Testis (tissue), 2 donors: ENCODE data around the gene NTMT1.

Source experiments
- POLR2A ChIP-seq: fragments of 450-650 bp; IDR thresholded peaks from one replicate; pipeline ENCODE4 v1.6.1; 2017; ENCODE audit warnings: antibody characterized with exemption, mild to moderate bottlenecking, moderate library complexity
- TF ChIP-seq, protein P1 (sequence below), 3 experiments: fragments of 450-650 bp in 2 of 3; fragments of 200-600 bp in 1 of 3; sonication (generic) in 1 of 3; IDR thresholded peaks; one replicate each; pipeline ENCODE4 v1.5.1; 2016 to 2019; ENCODE audit warnings: antibody characterized with exemption in 3 of 3, mild to moderate bottlenecking in 2 of 3, moderate library complexity in 1 of 3

DNA sequence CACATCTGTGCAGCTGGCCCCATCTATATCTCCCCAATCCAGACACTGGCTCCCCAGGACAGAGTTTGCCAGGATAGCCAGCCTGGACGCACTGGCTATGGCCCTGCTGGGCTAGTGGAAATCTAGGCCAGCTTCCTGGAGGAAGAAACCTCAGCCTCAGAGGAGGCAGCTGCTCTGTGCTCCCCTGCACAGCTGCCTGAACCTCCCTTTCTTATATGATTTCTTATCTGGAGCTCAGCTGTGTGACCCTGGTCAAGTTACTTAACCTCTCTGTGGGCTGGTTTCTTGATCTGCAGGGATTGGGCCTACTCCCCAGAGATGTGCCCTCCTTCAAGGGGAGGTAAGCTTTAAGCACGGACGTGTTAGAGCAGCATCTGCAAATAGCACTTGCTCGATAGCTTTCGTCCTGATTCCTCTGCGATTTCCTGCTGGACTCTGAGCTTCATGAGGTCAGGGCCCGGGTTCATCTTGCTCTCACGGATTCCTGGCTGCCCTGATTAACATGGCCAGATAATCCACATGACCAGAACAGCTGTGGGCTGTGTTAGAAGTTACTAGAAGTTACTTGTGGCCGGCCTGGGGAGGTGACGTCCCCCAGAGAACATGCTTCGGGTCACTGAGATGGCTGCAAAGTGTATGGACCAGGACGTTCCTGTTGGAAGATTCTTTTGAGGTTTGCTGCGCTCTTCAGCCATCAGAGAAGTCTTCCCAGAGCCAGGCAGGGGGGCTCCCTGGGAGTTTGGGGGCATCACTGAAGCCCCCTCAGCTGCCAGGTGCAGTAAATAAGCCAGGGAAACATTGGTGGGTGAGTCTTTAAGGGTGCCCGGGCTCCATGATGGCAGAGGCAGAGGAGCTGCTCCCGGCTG lies 19.6 kb upstream of the NTMT1 start:
- TF ChIP-seq, protein P1, sequence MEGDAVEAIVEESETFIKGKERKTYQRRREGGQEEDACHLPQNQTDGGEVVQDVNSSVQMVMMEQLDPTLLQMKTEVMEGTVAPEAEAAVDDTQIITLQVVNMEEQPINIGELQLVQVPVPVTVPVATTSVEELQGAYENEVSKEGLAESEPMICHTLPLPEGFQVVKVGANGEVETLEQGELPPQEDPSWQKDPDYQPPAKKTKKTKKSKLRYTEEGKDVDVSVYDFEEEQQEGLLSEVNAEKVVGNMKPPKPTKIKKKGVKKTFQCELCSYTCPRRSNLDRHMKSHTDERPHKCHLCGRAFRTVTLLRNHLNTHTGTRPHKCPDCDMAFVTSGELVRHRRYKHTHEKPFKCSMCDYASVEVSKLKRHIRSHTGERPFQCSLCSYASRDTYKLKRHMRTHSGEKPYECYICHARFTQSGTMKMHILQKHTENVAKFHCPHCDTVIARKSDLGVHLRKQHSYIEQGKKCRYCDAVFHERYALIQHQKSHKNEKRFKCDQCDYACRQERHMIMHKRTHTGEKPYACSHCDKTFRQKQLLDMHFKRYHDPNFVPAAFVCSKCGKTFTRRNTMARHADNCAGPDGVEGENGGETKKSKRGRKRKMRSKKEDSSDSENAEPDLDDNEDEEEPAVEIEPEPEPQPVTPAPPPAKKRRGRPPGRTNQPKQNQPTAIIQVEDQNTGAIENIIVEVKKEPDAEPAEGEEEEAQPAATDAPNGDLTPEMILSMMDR (IDR thresholded peaks at IDR 0.05), result no peak
- TF ChIP-seq POLR2A, result no peak
